A549 treated with RU486 at 1 μM for 4 hours (cell line): ENCODE measurements around the gene NMRAL1. TPM values are rescaled to one million over a fixed set of nuclear protein-coding genes. Genes with fewer than 3 reads are reported as not detected.

Experiments used
- total RNA-seq: library from RNA; stranded (reverse); fragments of 200-300 nt; extraction: Qiagen RNA extraction; gene quantifications from 5 replicates; pipeline ENCODE4 v1.2.3, GENCODE V29; 2022; ENCODE audit warnings: low read depth

The NMRAL1 gene
- 41.2 to 47.2 TPM (median 43.5 TPM) in 5 replicates for total RNA-seq

DNA sequence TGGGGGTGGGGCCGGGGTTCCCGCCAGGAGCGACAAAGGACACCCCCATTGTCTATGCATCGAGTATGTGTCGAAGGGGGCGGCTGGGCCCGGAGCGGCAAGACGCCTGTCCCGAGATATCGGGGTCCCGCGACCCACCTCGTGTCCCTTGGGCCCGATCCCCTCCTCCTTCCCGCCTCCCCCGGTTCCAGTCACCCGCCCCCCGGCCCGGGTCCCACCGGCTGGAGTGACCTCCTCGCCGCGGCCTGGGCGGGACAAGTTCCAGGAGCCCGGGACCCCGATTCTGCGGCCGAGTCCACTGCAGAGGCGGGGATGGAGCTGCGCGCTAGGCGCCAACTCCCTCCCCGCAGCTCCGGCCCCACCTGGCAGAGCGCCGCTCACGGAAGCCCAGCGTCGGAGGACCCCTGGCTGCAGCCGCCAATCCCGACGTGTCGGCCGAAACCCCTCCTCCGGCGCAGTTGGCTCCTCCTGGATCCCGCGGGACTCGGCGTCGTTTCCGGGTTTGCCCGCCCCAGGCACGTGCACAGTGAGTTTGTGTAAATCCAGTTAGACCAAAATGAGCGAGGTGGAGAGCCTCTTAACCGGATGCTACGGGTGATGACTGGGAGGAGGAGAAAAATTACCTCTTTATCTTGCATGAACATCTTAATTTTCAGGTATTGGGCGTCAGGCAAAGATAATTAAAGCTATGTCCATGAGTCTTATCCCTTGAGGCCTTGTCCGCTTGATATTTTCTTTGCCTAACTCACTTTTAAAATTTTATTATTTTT is at the start of gene NMRAL1:
NMRAL1 (minus strand) TSS at position 434 of the 770 bp plus-strand sequence. CDS start 493 bp downstream, outside the sequence.

GRCh38 chr16:4475880-4476788 is 1.7 kb upstream of the NMRAL1 start, which contains the start of gene HMOX2:
HMOX2 (plus strand) TSS chr16:4476398; CDS start chr16:4505525, 29,127 bp downstream.

DNA sequence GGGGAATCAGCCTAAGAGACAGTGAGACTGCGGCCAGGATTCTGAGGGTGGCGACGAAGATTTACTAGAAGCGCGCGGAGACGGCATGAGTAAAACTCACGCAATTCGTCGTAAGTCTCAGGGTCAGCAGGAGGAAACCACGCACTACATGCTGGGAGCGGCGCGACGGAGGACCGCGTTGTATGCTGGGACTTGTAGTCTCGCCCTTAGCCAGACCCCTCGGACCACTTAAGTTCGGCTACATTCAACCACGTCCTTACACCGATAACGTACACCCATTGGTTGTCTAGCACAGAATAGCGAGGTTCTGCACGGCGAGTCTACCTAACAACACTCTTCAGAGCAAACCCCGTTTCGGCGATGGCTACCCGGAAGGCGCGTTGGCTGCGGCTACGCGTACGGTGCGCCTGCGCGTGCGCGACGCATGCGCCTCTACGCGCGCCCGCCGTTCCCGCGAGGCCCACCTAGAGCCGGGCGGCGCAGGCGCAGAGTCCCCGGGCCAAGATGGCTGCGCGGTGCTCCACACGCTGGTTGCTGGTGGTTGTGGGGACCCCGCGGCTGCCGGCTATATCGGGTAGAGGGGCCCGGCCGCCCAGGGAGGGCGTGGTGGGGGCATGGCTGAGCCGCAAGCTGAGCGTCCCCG is 48.9 kb downstream of the NMRAL1 start, which contains the start of gene DNAJA3:
DNAJA3 (plus strand) TSS at position 491 of the 643 bp plus-strand sequence; CDS start at position 505, 14 bp downstream.

GRCh38 chr16:4416200-4417032 is 58.0 kb downstream of the NMRAL1 start, which contains the start of gene CORO7:
CORO7 (minus strand) TSS chr16:4416596; CDS start chr16:4416518, 78 bp downstream.

Other genes starting within 250 kb of the NMRAL1 start
- gene SRL, start 232.5 kb downstream of the NMRAL1 start, total RNA-seq, result 0.02 to 0.08 TPM (median 0.04 TPM) in 4 of 5 replicates, not detected in the other
- 18.2 to 24.4 TPM (median 21.0 TPM) in 5 replicates for gene TFAP4, start 201.6 kb downstream of the NMRAL1 start, total RNA-seq
- 22.3 to 32.9 TPM (median 29.9 TPM) in 5 replicates for gene GLIS2, start 158.6 kb downstream of the NMRAL1 start, total RNA-seq
- 57.7 to 79.1 TPM (median 78.2 TPM) in 5 replicates for gene PAM16, start 123.3 kb downstream of the NMRAL1 start, total RNA-seq
- gene VASN, start 102.8 kb downstream of the NMRAL1 start, total RNA-seq, result 4.8 to 7.8 TPM (median 6.7 TPM) in 5 replicates
- 11.5 to 18.4 TPM (median 12.9 TPM) in 5 replicates for gene CORO7, start 58.0 kb downstream of the NMRAL1 start, total RNA-seq
- 59.0 to 72.9 TPM (median 72.5 TPM) in 5 replicates for gene DNAJA3, start 48.8 kb downstream of the NMRAL1 start, total RNA-seq
- gene HMOX2, start 1.8 kb upstream of the NMRAL1 start, total RNA-seq, result 51.4 to 58.9 TPM (median 55.7 TPM) in 5 replicates
- 9.8 to 12.2 TPM (median 11.0 TPM) in 5 replicates for gene CDIP1, start 64.1 kb upstream of the NMRAL1 start, total RNA-seq
- not detected in 5 replicates for gene C16orf96, start 81.7 kb upstream of the NMRAL1 start, total RNA-seq
- gene UBALD1, start 140.3 kb upstream of the NMRAL1 start, total RNA-seq, result 33.7 to 66.3 TPM (median 62.3 TPM) in 5 replicates
- gene MGRN1, start 150.2 kb upstream of the NMRAL1 start, total RNA-seq, result 33.0 to 44.1 TPM (median 38.6 TPM) in 5 replicates
- 16.1 to 25.8 TPM (median 23.2 TPM) in 5 replicates for gene NUDT16L1, start 218.9 kb upstream of the NMRAL1 start, total RNA-seq